Measurements from ENCODE around the gene MAP2K1.

- TF ChIP-seq SP1 (IDR thresholded peaks at IDR 0.05) (no peak), FOXA1 (IDR thresholded peaks at IDR 0.05) (no peak), CTCF (IDR thresholded peaks at IDR 0.05; ENCODE audit: low read depth, low read length, missing input control) (no peak), MAX (IDR thresholded peaks at IDR 0.05) (no peak), EGR1 (IDR thresholded peaks at IDR 0.05; ENCODE audit: low read depth in 2 of 2) (no peak), GABPA (IDR thresholded peaks at IDR 0.05 in 1 of 2, conservative IDR thresholded peaks at IDR 0.05 in 1 of 2) (no peak), ZBTB33 (IDR thresholded peaks at IDR 0.05) (no peak), REST (IDR thresholded peaks at IDR 0.05) (no peak), RAD21 (IDR thresholded peaks at IDR 0.05) (no peak), ATF3 (IDR thresholded peaks at IDR 0.05) (no peak), HNF4A (conservative IDR thresholded peaks at IDR 0.05) (no peak)
Measured at GRCh38 chr15:66440501-66440900, 53.8 kb downstream of the MAP2K1 start.

All from liver (tissue), 3 donors.